Smooth muscle cell (in vitro differentiated cells): Measurements from ENCODE around the gene RNF220. TPM values are rescaled to one million over a fixed set of nuclear protein-coding genes. Genes with fewer than 3 reads are reported as not detected.

Experiments used
- DNase-seq: peaks from one replicate; lab custom pipeline; 2025; ENCODE audit not compliant: unreplicated experiment; lab: John Stamatoyannopoulos, UW
- H2AFZ ChIP-seq: fragments of 200-600 bp; sonication (generic); 2 replicates; pipeline ENCODE4 v1.6.0; 2016; ENCODE audit warnings: antibody characterized with exemption, low read depth, mild to moderate bottlenecking
- H3F3A ChIP-seq: fragments of 200-600 bp; sonication (generic); 2 replicates; pipeline ENCODE4 v1.6.0; 2017; ENCODE audit warnings: antibody characterized with exemption, low read depth
- H3K27ac ChIP-seq: fragments of 200-600 bp; sonication (generic); 2 replicates; pipeline ENCODE4 v1.5.1; 2016; ENCODE audit warnings: low read depth, mild to moderate bottlenecking
- H3K27me3 ChIP-seq: fragments of 200-600 bp; sonication (generic); 2 replicates; pipeline ENCODE4 v1.6.1; 2016; ENCODE audit warnings: low read depth, mild to moderate bottlenecking
- H3K36me3 ChIP-seq: fragments of 200-600 bp; sonication (generic); 2 replicates; pipeline ENCODE4 v1.5.1; 2016; ENCODE audit warnings: low read depth
- H3K4me1 ChIP-seq: fragments of 200-600 bp; sonication (generic); 2 replicates; pipeline ENCODE4 v1.5.1; 2016; ENCODE audit warnings: low read depth
- H3K4me2 ChIP-seq: fragments of 200-600 bp; sonication (generic); 2 replicates; pipeline ENCODE4 v1.6.0; 2016; ENCODE audit warnings: mild to moderate bottlenecking
- H3K4me3 ChIP-seq: fragments of 200-600 bp; sonication (generic); 2 replicates; pipeline ENCODE4 v1.5.1; 2016; ENCODE audit warnings: mild to moderate bottlenecking
- H3K79me2 ChIP-seq: fragments of 200-600 bp; sonication (generic); 2 replicates; pipeline ENCODE4 v1.6.0; 2016; ENCODE audit warnings: low read depth, mild to moderate bottlenecking
- H3K9ac ChIP-seq: fragments of 200-600 bp; sonication (generic); 2 replicates; pipeline ENCODE4 v1.6.0; 2016; ENCODE audit warnings: low read depth
- H3K9me3 ChIP-seq: fragments of 200-600 bp; sonication (generic); replicated peaks from 2 replicates; pipeline ENCODE4 v1.5.1; 2016; ENCODE audit warnings: low read depth
- H4K20me1 ChIP-seq: fragments of 200-600 bp; sonication (generic); 2 replicates; pipeline ENCODE4 v1.6.0; 2016; ENCODE audit warnings: low read depth
- CTCF ChIP-seq: fragments of 200-600 bp; sonication (generic); IDR thresholded peaks from 2 replicates; pipeline ENCODE4 v1.5.1; 2017; ENCODE audit warnings: borderline replicate concordance, mild to moderate bottlenecking, antibody characterized with exemption; ENCODE audit not compliant: insufficient read depth, poor library complexity, severe bottlenecking
- WGBS: methylation state at CpG from one replicate; pipeline ENCODE4 v1.1.7; 2016; ENCODE audit warnings: low lambda C conversion rate; 5-methylcytosine and 5-hydroxymethylcytosine counted together
- polyA plus RNA-seq: library from polyadenylated mRNA; unstranded; fragments of >200 nt; fragmentation: Nextera tagmentation; extraction: Ambion mirVana; gene quantifications from 2 replicates; pipeline ENCODE4 v1.2.1, GENCODE V29; 2016
- total RNA-seq: library from RNA; depleted of rRNA; stranded (reverse); fragments of >200 nt; gene quantifications from 2 replicates; pipeline ENCODE4 v1.2.3, GENCODE V29; 2014

The RNF220 gene
- total and polyA plus RNA-seq, 2 experiments from 2014 or later: 65.8 to 71.1 TPM

- no peak overlapping the region for H2AFZ ChIP-seq
- H4K20me1 ChIP-seq: no peaks in the 10 kb centered on the region
- no peak overlapping the region for H3K4me2 ChIP-seq
- 85% methylated on average over 8 of the region's 8 CpGs for WGBS
- no peak overlapping the region for H3K4me3 ChIP-seq
- no peak for DNase-seq
- H3K36me3 ChIP-seq: no peaks in the 10 kb centered on the region
- no peak for TF ChIP-seq CTCF
- no peak overlapping the region for H3K27ac ChIP-seq
- no peaks in the 10 kb centered on the region for H3K27me3 ChIP-seq
- no peaks in the 10 kb centered on the region for H3K79me2 ChIP-seq
- H3K4me1 ChIP-seq: peaks cover 4% of the 10 kb centered on the region
- H3K9me3 ChIP-seq: no peaks in the 10 kb centered on the region
- H3K9ac ChIP-seq: no peak overlapping the region
- no peaks in the 10 kb centered on the region for H3F3A ChIP-seq
Observed at GRCh38 chr1:44651069-44651468, 246.0 kb downstream of the RNF220 start.

GRCh38 chr1:44652445-44653106, 247.5 kb downstream of the RNF220 start:
- Histone ChIP-seq H3K79me2 (no peaks in the 10 kb centered on the region), H3K27ac (no peak overlapping the region), H3K27me3 (no peaks in the 10 kb centered on the region), H3K4me3 (no peak overlapping the region), H4K20me1 (no peaks in the 10 kb centered on the region), H3K4me2 (no peak overlapping the region), H3K4me1 (peaks cover 4% of the 10 kb centered on the region), H3K9ac (no peak overlapping the region), H3K9me3 (no peaks in the 10 kb centered on the region), H3K36me3 (no peaks in the 10 kb centered on the region), H2AFZ (no peak overlapping the region), H3F3A (no peaks in the 10 kb centered on the region)
- TF ChIP-seq CTCF: peak; percentile 86
- 66% methylated on average over 7 of the region's 7 CpGs for WGBS
- peak; percentile 51 for DNase-seq

GRCh38 chr1:44653107-44653964, 248.3 kb downstream of the RNF220 start:
- TF ChIP-seq CTCF: no peak
- 60% methylated on average over 11 of the region's 11 CpGs for WGBS
- H3K9me3 ChIP-seq: no peaks in the 10 kb centered on the region

More at GRCh38 chr1:44653107-44653964, 248.3 kb downstream of the RNF220 start:
- Histone ChIP-seq H3K36me3 (no peaks in the 10 kb centered on the region), H4K20me1 (no peaks in the 10 kb centered on the region), H3K27ac (no peak overlapping the region), H3K4me1 (peaks cover 4% of the 10 kb centered on the region), H3K79me2 (no peaks in the 10 kb centered on the region), H2AFZ (no peak overlapping the region), H3K4me2 (no peak overlapping the region), H3K9ac (no peak overlapping the region), H3F3A (no peaks in the 10 kb centered on the region), H3K4me3 (no peak overlapping the region), H3K27me3 (no peaks in the 10 kb centered on the region)
- no peak for DNase-seq
